Erythroblast (primary cell): ENCODE data around the gene TNRC6A.

ENCODE experiments used
- GATA1 ChIP-seq: IDR thresholded peaks from 2 replicates; pipeline ENCODE4 v1.6.1; 2011; ENCODE audit warnings: low read depth, mild to moderate bottlenecking, control low read depth, low read length, moderate library complexity
- POLR2A ChIP-seq: IDR thresholded peaks from 2 replicates; pipeline ENCODE4 v1.6.1; 2011; ENCODE audit warnings: mild to moderate bottlenecking, low read length

DNA sequence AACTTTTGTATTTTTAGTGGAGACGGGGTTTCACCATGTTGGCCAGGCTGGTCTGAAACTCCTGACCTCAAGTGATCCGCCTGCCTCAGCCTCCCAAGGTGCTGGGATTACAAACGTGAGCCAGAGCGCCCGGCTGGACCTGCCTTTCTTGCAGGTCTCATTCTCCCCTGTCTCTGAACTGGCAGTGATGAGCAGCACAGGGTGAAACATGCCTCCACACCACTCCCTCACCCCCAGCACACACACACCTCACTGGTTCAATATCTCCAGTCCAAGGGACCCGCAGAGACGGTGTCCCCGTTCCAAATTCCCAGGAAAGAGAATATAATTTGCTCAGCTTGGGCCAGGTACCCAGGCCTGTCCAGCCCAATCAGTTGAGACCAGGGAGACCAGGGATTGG is 139.6 kb downstream of the TNRC6A start:
- TF ChIP-seq POLR2A (no peak), GATA1 (no peak)
